HG03064 (cell line): Measurements from ENCODE around the gene ZNF417.
"Not testable (repeated sequence)": the region's sequence is repeated elsewhere in the genome, so short reads cannot be mapped to it uniquely, and the experiment has no call there.

Source experiments
- ATAC-seq: cut with Tn5 transposase; IDR thresholded peaks from one replicate; pipeline ENCODE4 v1.9.1; 2021; ENCODE audit warnings: low read depth; ENCODE audit not compliant: unreplicated experiment

The ZNF417 gene

GRCh38 chr19:57888107-57888559, 28.3 kb downstream of the ZNF417 start:
- no peak for ATAC-seq

DNA sequence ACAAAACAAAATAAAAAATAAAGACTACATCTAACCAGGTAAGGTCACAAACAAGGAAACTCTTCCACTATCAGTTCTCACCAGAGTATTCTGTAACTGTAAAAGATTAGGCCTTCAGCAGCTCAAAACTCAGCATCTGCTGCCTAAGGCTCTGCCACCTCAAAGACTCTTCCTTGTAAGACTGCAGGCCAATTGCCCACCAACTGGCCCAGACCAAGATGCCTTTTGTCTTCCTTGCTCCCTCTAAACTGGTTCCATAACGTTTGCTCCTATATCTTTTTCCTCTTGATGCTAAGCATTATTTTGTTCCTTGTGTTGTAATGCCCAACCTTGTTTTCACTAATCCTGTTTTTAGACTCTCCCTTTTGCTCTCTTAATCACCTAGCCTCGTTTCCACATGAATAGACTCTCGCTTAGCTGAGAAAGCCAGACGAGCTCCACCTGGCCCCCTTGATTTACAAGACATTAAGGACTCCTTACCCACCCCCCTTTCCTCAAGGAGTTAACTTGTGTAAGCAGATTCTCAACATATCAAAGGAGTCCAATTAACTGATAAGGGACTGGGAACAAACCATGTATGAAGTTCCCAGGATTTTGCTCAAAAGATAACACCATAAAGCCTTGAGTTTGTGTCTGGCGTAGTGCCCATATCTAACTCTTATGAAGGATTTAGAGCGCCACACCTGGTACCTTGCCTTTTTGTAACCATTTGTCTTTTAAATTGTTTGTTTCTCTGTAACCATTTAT, 29.0 kb downstream of the ZNF417 start:
- ATAC-seq = no peak

DNA sequence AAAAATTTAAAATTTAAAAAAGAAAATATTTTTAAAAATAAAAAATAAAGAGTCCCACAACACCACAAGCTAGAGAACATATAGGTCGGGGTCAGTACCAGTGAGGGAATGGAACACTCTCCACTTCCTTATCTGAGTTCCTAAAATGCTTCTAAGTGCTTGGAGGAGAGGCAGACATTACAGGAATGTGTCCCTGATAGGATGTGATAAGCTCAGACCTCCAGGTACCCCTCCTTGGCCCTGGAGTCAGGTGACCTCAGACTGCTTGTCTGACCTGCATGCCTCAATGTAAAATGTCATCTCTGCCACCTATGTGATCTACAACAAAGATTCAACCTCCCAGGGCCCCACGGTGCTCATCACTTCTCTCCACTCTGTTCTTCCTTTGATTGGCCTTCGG, 30.3 kb downstream of the ZNF417 start:
- no peak for ATAC-seq

GRCh38 chr19:57873883-57874799, 42.3 kb downstream of the ZNF417 start:
- not testable (repeated sequence) for ATAC-seq

DNA sequence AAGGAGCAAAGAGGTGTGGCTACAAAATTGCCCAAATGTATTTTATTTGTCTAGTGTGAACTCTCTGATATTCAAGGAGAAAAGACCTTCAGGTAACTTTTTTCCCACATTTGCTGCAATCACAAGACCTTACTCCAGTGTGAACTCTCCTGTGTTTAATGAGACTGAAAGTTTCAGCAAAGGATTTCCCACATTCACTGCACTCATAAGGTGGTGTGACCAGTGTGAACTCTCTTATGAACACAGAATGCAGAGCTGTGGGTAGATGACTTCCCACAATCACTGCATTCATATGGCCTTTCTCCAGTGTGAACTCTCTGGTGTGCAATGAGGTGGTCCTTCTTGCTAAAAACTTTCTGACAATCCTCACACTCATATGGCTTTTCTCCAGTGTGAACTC, 43.9 kb downstream of the ZNF417 start:
- no peak for ATAC-seq

DNA sequence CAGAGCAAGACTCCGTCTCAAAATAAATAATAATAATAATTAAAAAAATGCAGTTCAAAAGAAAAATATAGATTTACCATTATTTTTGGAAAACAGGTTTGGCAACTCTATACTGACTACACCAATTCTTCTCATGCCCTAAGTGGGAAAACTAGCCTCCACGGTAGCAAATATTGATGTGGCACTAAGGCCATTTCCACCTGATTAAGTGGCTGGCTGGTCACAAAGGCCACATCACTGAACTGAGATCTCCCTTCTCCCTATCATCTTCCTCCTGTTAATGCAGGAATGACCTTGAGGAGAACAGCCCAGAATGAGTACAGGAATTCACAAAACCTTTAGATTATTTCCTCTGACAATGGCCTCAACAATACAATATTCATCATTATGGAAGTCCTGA, 46.2 kb downstream of the ZNF417 start:
- ATAC-seq = no peak

DNA sequence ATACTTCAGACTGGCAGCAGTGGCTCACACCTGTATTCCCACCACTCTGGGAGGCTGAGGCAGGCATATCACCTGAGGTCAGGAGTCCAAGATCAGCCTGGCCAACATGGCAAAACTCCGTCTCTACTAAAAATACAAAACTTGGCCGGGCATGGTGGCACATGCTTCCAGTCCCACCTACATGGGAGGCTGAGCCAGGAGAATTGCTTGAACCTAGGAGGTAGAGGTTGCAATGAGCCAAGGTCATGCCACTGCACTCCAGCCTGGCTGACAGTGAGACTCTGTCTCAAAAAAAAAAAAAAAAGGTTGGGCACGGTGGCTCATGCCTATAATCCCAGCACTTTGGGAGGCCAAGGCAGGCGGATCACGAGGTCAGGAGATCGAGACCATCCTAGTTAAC, 46.7 kb downstream of the ZNF417 start:
- not testable (repeated sequence) for ATAC-seq

DNA sequence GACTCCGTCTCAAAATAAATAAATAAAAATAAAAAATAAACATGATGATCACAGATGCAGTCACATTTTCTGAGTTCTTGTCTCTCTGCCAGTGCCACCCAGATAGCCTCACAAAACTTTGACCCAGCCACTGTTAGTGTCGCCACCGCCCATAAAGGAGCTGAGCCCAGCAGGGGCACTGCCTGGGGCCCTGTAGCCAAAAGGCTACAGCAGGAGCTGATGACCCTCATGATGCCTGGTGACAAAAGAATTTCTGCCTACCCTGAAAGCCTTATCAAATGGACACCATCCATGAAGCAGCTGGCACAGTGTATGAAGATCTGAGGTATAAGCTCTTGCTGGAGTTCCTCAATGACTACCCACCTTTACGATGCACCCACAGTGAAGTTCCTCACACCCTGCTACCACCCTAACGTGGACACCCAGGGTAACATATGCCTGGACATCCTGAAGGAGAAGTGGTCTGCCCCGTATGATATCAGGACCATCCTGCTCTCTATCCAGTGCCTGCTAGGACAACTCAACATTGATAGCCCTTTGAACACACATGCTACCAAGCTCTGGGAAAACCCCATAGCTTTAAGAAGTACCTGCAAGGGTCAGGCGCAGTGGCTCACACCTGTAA, 48.4 kb downstream of the ZNF417 start:
- no peak for ATAC-seq
